ENCODE data around the gene LIPE. TPM values are rescaled to one million over a fixed set of nuclear protein-coding genes. Genes with fewer than 3 reads are reported as not detected.

The LIPE gene
- total RNA-seq, 1 experiment from 2014 or later = 10.2 TPM

- Mint-ChIP-seq H3K9me3 (peaks cover 6% of the 10 kb centered on the region), H3K4me1 (peaks cover 17% of the 10 kb centered on the region), H3K4me3 (no peak overlapping the region), H3K36me3 (no peaks in the 10 kb centered on the region; the same call in 1 of the 2 replicates), H3K27me3 (ENCODE audit: low read depth) (peaks cover 90% of the 10 kb centered on the region), H3K27ac (no peak overlapping the region)
- ChIA-PET POLR2A (no interaction called here), CTCF (interaction anchor here (1.3 to 5.2 kb wide), 3 partner anchors 8 to 15 kb away, joined by 4 to 81 read pairs (median 44); partner anchors contain the start of gene CXCL17)
- DNase-seq (ENCODE audit: low spot score) (no peak), ATAC-seq (no peak)
- no peak for TF ChIP-seq JAZF1 (CRISPR knock-in tag; IDR thresholded peaks at IDR 0.05)
- peak; percentile 79 for TF ChIP-seq ZNF423 (CRISPR knock-in tag; IDR thresholded peaks at IDR 0.05)
Measured at GRCh38 chr19:42426643-42427042, 545 bp downstream of the LIPE start.

- peaks cover 6% of the 10 kb centered on the region for H3K9me3 Mint-ChIP-seq
- peaks cover 28% of the 10 kb centered on the region for H3K4me1 Mint-ChIP-seq
- CTCF ChIA-PET = interaction anchor here (0.6 to 5.2 kb wide), 17 partner anchors 8 to 311 kb away, joined by 3 to 81 read pairs (median 5); partner anchors contain the start of gene CXCL17
- peaks cover 97% of the 10 kb centered on the region for H3K27me3 Mint-ChIP-seq (ENCODE audit: low read depth)
- DNase-seq (ENCODE audit: low spot score) = peak; percentile 58
- ATAC-seq = peak; percentile 8
- no peak overlapping the region for H3K27ac Mint-ChIP-seq
- no peaks in the 10 kb centered on the region; the same call in 1 of the 2 replicates for H3K36me3 Mint-ChIP-seq
- 0 out of 2 replicates have a peak overlapping the region, but pooled peaks have one; percentile 82 for H3K4me3 Mint-ChIP-seq
- TF ChIP-seq ZNF232 (CRISPR knock-in tag; IDR thresholded peaks at IDR 0.05) (no peak), NFATC4 (CRISPR knock-in tag; IDR thresholded peaks at IDR 0.05) (no peak), MYBL2 (CRISPR knock-in tag; IDR thresholded peaks at IDR 0.05) (0 out of 2 replicates have a peak, but pooled peaks have one; percentile 1)
- POLR2A ChIA-PET = interaction anchor here (1.7 to 2.2 kb wide), 2 partner anchors 12 to 23 kb away, joined by 7 to 13 read pairs; no protein-coding TSS in a partner anchor
Measured at GRCh38 chr19:42424712-42425131, 2.5 kb downstream of the LIPE start.

GRCh38 chr19:42424345-42424707 is 2.9 kb downstream of the LIPE start:
- Mint-ChIP-seq H3K27me3 (ENCODE audit: low read depth) (peaks cover 99% of the 10 kb centered on the region), H3K9me3 (peaks cover 6% of the 10 kb centered on the region), H3K4me1 (peaks cover 31% of the 10 kb centered on the region), H3K36me3 (no peaks in the 10 kb centered on the region; the same call in 1 of the 2 replicates), H3K4me3 (peak overlapping the region; percentile 82), H3K27ac (no peak overlapping the region)
- ChIA-PET CTCF (interaction anchor here (0.6 to 5.2 kb wide), 21 partner anchors 8 to 311 kb away, joined by 3 to 81 read pairs (median 4); partner anchors contain the start of gene CXCL17), POLR2A (interaction anchor here (1.3 to 2.2 kb wide), 4 partner anchors 9 to 23 kb away, joined by 4 to 13 read pairs (median 8); no protein-coding TSS in a partner anchor)
- DNase-seq (ENCODE audit: low spot score) (no peak), ATAC-seq (no peak)
- TF ChIP-seq ZNF512 (CRISPR knock-in tag; IDR thresholded peaks at IDR 0.05; ENCODE audit: borderline replicate concordance) (no peak), EMX1 (CRISPR knock-in tag; IDR thresholded peaks at IDR 0.05) (0 out of 2 replicates have a peak, but pooled peaks have one; percentile 72), TCF7 (CRISPR knock-in tag; IDR thresholded peaks at IDR 0.05; ENCODE audit: low read depth) (no peak), ZNF232 (CRISPR knock-in tag; IDR thresholded peaks at IDR 0.05) (no peak), SMAD3 (CRISPR knock-in tag; IDR thresholded peaks at IDR 0.05; ENCODE audit: borderline replicate concordance) (no peak), ZBTB21 (CRISPR knock-in tag; IDR thresholded peaks at IDR 0.05; ENCODE audit: borderline replicate concordance) (peak; percentile 12; the same call in 1 of the 2 replicates), ARID4B (CRISPR knock-in tag; IDR thresholded peaks at IDR 0.05; ENCODE audit: borderline replicate concordance) (0 out of 2 replicates have a peak, but pooled peaks have one; percentile 21), E2F4 (CRISPR knock-in tag; IDR thresholded peaks at IDR 0.05; ENCODE audit: borderline replicate concordance, low read depth) (0 out of 2 replicates have a peak, but pooled peaks have one; percentile 45), ZNF317 (CRISPR knock-in tag; IDR thresholded peaks at IDR 0.05; ENCODE audit: borderline replicate concordance, low read depth) (0 out of 2 replicates have a peak, but pooled peaks have one; percentile 1), JUN (CRISPR knock-in tag; IDR thresholded peaks at IDR 0.05) (peak; percentile 42; the same call in 1 of the 2 replicates), ATF2 (CRISPR knock-in tag; IDR thresholded peaks at IDR 0.05; ENCODE audit: borderline replicate concordance, low read depth) (peak; percentile 56; the same call in 1 of the 2 replicates), ZNF121 (CRISPR knock-in tag; IDR thresholded peaks at IDR 0.05) (no peak), NR2C2 (CRISPR knock-in tag; IDR thresholded peaks at IDR 0.05) (0 out of 2 replicates have a peak, but pooled peaks have one; percentile 45), HMGXB4 (CRISPR knock-in tag; IDR thresholded peaks at IDR 0.05) (0 out of 2 replicates have a peak, but pooled peaks have one; percentile 68), RORB (CRISPR knock-in tag; IDR thresholded peaks at IDR 0.05) (no peak), MAX (CRISPR knock-in tag; IDR thresholded peaks at IDR 0.05) (peak; percentile 8; the same call in 1 of the 2 replicates)
